ENCODE measurements around the gene PGM2L1. TPM values are rescaled to one million over a fixed set of nuclear protein-coding genes. Genes with fewer than 3 reads are reported as not detected.
"Not testable (repeated sequence)": the region's sequence is repeated elsewhere in the genome, so short reads cannot be mapped to it uniquely, and the experiment has no call there.

PGM2L1 gene
- polyA plus RNA-seq, 4 donors = 0.45 to 3.1 (median 1.2) TPM

DNA sequence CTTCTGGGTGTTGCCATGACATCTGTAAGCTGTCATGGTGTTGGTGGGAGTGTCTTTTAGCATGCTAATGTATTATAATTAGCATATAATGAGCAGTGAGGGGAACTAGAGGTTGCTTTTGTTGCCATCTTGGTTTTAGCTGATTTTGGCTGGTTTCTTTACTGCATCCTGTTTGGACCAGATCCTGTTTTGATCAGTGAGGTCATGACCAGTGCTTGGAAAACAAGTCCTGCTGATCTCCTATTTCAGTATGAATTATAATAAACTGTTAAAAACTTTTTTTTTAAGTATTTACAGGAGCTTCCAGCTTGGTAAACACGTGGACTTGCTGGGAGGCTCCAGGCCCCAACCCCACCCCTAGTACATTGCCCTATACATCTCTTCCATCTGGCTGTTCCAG, 56.3 kb downstream of the PGM2L1 start:
- FAIRE-seq (no peak), DNase-seq (no peak)
- Histone ChIP-seq H3K27ac (ENCODE audit: low read depth in 1 of 3, low read length in 2 of 3) (no peak overlapping the region), H3K36me3 (ENCODE audit: control insufficient read depth in 3 of 3, insufficient read depth in 2 of 3, low read depth in 1 of 3, low read length in 3 of 3) (no peaks in the 10 kb centered on the region), H3K4me3 (ENCODE audit: low read depth in 1 of 3, low read length in 3 of 3) (no peak overlapping the region), H3K27me3 (ENCODE audit: control insufficient read depth in 3 of 3, insufficient read depth in 3 of 3, low read length in 3 of 3) (no peaks in the 10 kb centered on the region), H3K9me3 (ENCODE audit: control insufficient read depth in 2 of 2, insufficient read depth in 1 of 2, low read depth in 1 of 2, low read length in 1 of 2) (no peaks in the 10 kb centered on the region), H3K4me1 (ENCODE audit: control insufficient read depth in 3 of 3, insufficient read depth in 2 of 3, low read depth in 1 of 3, low read length in 2 of 3) (peaks cover 0 to 7% (median 2%) of the 10 kb centered on the region in 3 donors)
- WGBS, 3 donors = 37 to 48% (median 45%) methylated on average over 1 of the region's 1 CpG

DNA sequence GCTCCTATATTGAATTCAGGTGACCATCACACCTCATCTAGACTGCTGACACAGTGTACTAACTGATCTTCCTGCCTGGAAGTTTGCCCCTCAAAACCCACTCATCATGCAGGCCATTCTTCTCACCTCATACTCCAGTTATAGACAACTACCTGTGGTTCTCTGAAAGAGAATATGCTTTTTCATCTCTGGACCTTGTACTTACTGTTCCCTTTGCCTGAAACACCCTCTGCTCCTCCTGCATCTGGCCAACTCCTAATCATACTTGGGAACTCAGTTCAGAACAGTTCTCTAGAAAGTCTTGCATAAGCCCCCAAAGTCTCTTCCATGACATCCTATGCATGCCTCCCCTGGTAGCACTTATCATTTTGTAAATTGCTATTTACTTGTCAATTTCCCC, 58.6 kb downstream of the PGM2L1 start:
- H3K9me3 ChIP-seq (ENCODE audit: control insufficient read depth in 2 of 2, insufficient read depth in 1 of 2, low read depth in 1 of 2, low read length in 1 of 2) = no peaks in the 10 kb centered on the region
- H3K27ac ChIP-seq (ENCODE audit: low read depth in 1 of 3, low read length in 2 of 3) = no peak overlapping the region
- H3K27me3 ChIP-seq (ENCODE audit: control insufficient read depth in 3 of 3, insufficient read depth in 3 of 3, low read length in 3 of 3) = no peaks in the 10 kb centered on the region
- FAIRE-seq (no peak), DNase-seq (peak in 1 of 2 donors; percentile 29)
- H3K4me1 ChIP-seq (ENCODE audit: control insufficient read depth in 3 of 3, insufficient read depth in 2 of 3, low read depth in 1 of 3, low read length in 2 of 3) = peaks cover 0 to 7% (median 2%) of the 10 kb centered on the region in 3 donors
- no peak overlapping the region for H3K4me3 ChIP-seq (ENCODE audit: low read depth in 1 of 3, low read length in 3 of 3)
- no peaks in the 10 kb centered on the region for H3K36me3 ChIP-seq (ENCODE audit: control insufficient read depth in 3 of 3, insufficient read depth in 2 of 3, low read depth in 1 of 3, low read length in 3 of 3)

DNA sequence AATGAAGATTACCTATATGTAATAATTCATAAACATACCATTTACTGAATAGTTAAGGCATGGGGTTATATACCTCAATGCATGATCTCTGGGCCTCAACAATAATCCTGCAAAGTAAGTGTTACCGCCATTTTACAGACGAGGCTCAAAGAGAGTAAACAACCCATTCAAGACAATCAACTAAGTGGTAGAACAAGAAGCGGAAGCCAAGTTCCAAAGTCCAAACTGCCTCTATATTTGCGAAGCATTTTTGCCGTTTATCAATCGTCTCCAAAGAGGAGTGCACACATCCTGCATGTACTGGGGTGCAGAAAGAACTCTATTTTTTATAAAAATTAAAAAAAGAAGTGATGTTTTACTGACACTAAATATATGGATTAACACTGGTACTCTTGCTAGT, 59.3 kb downstream of the PGM2L1 start:
- H3K4me1 ChIP-seq (ENCODE audit: control insufficient read depth in 3 of 3, insufficient read depth in 2 of 3, low read depth in 1 of 3, low read length in 2 of 3) = peaks cover 0 to 7% (median 2%) of the 10 kb centered on the region in 3 donors
- no peaks in the 10 kb centered on the region for H3K9me3 ChIP-seq (ENCODE audit: control insufficient read depth in 2 of 2, insufficient read depth in 1 of 2, low read depth in 1 of 2, low read length in 1 of 2)
- no peak for FAIRE-seq
- H3K4me3 ChIP-seq (ENCODE audit: low read depth in 1 of 3, low read length in 3 of 3) = no peak overlapping the region
- peak; percentile 56 to 87 for DNase-seq
- no peaks in the 10 kb centered on the region for H3K36me3 ChIP-seq (ENCODE audit: control insufficient read depth in 3 of 3, insufficient read depth in 2 of 3, low read depth in 1 of 3, low read length in 3 of 3)
- WGBS, 3 donors = 15 to 54% (median 26%) methylated on average over 6 of the region's 6 CpGs
- no peak overlapping the region for H3K27ac ChIP-seq (ENCODE audit: low read depth in 1 of 3, low read length in 2 of 3)
- no peaks in the 10 kb centered on the region for H3K27me3 ChIP-seq (ENCODE audit: control insufficient read depth in 3 of 3, insufficient read depth in 3 of 3, low read length in 3 of 3)

DNA sequence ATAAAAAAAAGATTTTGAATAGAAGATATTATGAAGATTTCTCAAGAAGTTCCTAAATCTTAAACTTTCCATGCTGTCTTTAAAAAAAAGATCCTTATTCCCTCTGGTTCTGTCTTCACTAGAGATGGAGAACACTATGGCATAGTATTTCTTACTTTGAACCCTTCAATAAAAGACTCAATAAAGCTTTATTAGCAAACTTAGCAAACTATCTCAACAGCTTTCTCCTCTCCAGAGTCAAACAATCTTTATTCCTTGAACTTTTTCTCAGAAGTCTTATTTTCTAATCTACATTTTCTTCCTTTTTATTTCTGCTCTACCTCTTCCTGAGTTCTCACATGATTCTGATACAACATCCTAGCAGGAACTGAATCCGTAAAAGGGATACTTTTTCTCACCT, 65.0 kb downstream of the PGM2L1 start:
- no peak for FAIRE-seq
- Histone ChIP-seq H3K27me3 (ENCODE audit: control insufficient read depth in 3 of 3, insufficient read depth in 3 of 3, low read length in 3 of 3) (no peaks in the 10 kb centered on the region), H3K36me3 (ENCODE audit: control insufficient read depth in 3 of 3, insufficient read depth in 2 of 3, low read depth in 1 of 3, low read length in 3 of 3) (no peaks in the 10 kb centered on the region), H3K4me1 (ENCODE audit: control insufficient read depth in 3 of 3, insufficient read depth in 2 of 3, low read depth in 1 of 3, low read length in 2 of 3) (no peaks in the 10 kb centered on the region), H3K9me3 (ENCODE audit: control insufficient read depth in 2 of 2, insufficient read depth in 1 of 2, low read depth in 1 of 2, low read length in 1 of 2) (no peaks in the 10 kb centered on the region), H3K4me3 (ENCODE audit: low read depth in 1 of 3, low read length in 3 of 3) (no peak overlapping the region), H3K27ac (ENCODE audit: low read depth in 1 of 3, low read length in 2 of 3) (no peak overlapping the region)
- WGBS, 3 donors = 96 to 98% (median 97%) methylated on average over 1 of the region's 1 CpG
- no peak for DNase-seq

DNA sequence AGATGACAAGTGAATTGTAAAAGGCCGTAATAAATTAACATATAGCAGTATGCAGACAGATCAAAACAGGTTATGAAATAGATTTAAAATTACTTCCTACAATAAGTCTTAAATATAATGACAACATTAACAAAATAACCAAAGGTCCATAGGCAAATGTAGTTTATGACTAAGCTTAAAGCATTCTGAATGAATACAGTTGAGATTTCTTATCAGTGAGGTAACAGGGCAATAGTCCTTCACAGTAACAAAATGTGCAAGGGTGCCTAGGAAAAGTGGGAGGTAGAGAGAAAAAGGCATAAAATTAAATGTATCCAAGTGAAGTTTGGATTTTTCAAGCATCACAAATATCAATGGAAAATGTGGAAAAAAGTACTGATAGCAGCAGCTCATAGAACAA, 65.9 kb downstream of the PGM2L1 start:
- FAIRE-seq = no peak
- Histone ChIP-seq H3K4me1 (ENCODE audit: control insufficient read depth in 3 of 3, insufficient read depth in 2 of 3, low read depth in 1 of 3, low read length in 2 of 3) (no peaks in the 10 kb centered on the region), H3K36me3 (ENCODE audit: control insufficient read depth in 3 of 3, insufficient read depth in 2 of 3, low read depth in 1 of 3, low read length in 3 of 3) (no peaks in the 10 kb centered on the region), H3K27me3 (ENCODE audit: control insufficient read depth in 3 of 3, insufficient read depth in 3 of 3, low read length in 3 of 3) (no peaks in the 10 kb centered on the region), H3K27ac (ENCODE audit: low read depth in 1 of 3, low read length in 2 of 3) (no peak overlapping the region), H3K4me3 (ENCODE audit: low read depth in 1 of 3, low read length in 3 of 3) (no peak overlapping the region), H3K9me3 (ENCODE audit: control insufficient read depth in 2 of 2, insufficient read depth in 1 of 2, low read depth in 1 of 2, low read length in 1 of 2) (no peaks in the 10 kb centered on the region)
- DNase-seq = peak; percentile 44 to 64
- WGBS, 3 donors = 38 to 72% (median 56%) methylated on average over 1 of the region's 1 CpG

DNA sequence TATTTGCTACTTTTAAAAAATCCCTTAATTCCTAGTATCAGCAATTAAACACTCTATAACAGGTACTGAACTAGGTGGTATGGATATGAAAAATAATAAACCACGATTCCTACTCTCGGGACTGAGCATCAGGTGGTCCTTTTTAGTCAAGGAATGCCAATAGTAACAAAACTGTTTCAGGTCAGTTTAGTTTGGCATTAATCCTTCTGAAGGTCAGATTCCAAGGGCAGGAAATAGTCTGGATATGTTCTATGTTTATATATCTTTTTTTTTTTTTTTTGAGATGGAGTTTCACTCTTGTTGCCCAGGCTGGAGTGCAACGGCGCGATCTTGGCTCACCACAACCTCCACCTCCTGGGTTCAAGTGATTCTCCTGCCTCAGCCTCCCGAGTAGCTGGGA, 67.2 kb downstream of the PGM2L1 start:
- not testable (repeated sequence) for H3K36me3 ChIP-seq (ENCODE audit: control insufficient read depth in 3 of 3, insufficient read depth in 2 of 3, low read depth in 1 of 3, low read length in 3 of 3); H3K4me3 ChIP-seq (ENCODE audit: low read depth in 1 of 3, low read length in 3 of 3); H3K4me1 ChIP-seq (ENCODE audit: control insufficient read depth in 3 of 3, insufficient read depth in 2 of 3, low read depth in 1 of 3, low read length in 2 of 3); H3K9me3 ChIP-seq (ENCODE audit: control insufficient read depth in 2 of 2, insufficient read depth in 1 of 2, low read depth in 1 of 2, low read length in 1 of 2); H3K27ac ChIP-seq (ENCODE audit: low read depth in 1 of 3, low read length in 2 of 3); DNase-seq; FAIRE-seq; H3K27me3 ChIP-seq (ENCODE audit: control insufficient read depth in 3 of 3, insufficient read depth in 3 of 3, low read length in 3 of 3)
- 83 to 89% (median 85%) methylated on average over 3 to 6 of the region's 6 CpGs for WGBS, 3 donors

DNA sequence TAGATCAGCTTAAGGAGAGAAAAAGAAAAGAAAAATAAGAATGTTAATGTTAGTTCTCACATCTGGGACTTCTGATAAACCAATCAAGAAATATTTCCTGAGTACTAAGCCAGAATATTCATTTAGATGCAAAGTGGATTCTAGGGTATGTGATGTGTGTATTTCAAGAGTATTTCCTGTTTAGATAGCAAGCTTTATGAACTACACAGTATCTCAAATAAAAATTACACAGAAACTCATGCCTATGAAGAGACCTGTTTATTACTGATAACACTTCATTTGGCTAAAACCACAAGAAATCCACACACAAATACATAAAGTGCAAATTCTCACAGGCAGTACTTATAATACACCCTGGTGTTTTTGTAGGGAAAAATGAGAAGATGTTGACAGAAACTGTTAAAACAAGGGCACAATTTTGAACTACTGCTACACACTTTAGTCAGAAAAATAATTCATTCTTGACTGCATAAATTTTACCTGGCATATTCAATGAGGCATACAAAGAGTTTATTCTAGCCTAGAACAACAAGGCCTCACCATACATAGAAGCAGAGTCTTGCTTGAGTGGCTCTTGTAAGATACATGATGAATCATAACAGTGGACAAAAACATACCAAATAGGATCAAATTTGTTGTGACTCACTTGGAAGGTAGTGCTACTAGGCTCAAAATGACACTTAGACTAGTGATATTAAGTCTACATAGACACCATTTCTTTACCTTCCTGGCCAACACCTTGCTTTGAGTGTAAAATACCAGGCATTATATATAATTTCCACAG, 68.0 kb downstream of the PGM2L1 start:
- H3K27me3 ChIP-seq (ENCODE audit: control insufficient read depth in 3 of 3, insufficient read depth in 3 of 3, low read length in 3 of 3) = no peaks in the 10 kb centered on the region
- no peak overlapping the region for H3K27ac ChIP-seq (ENCODE audit: low read depth in 1 of 3, low read length in 2 of 3)
- no peaks in the 10 kb centered on the region for H3K36me3 ChIP-seq (ENCODE audit: control insufficient read depth in 3 of 3, insufficient read depth in 2 of 3, low read depth in 1 of 3, low read length in 3 of 3)
- no peak for FAIRE-seq
- H3K4me3 ChIP-seq (ENCODE audit: low read depth in 1 of 3, low read length in 3 of 3) = no peak overlapping the region
- H3K9me3 ChIP-seq (ENCODE audit: control insufficient read depth in 2 of 2, insufficient read depth in 1 of 2, low read depth in 1 of 2, low read length in 1 of 2) = no peaks in the 10 kb centered on the region
- no peak for DNase-seq
- H3K4me1 ChIP-seq (ENCODE audit: control insufficient read depth in 3 of 3, insufficient read depth in 2 of 3, low read depth in 1 of 3, low read length in 2 of 3) = peaks cover 0 to 9% (median 6%) of the 10 kb centered on the region in 3 donors

DNA sequence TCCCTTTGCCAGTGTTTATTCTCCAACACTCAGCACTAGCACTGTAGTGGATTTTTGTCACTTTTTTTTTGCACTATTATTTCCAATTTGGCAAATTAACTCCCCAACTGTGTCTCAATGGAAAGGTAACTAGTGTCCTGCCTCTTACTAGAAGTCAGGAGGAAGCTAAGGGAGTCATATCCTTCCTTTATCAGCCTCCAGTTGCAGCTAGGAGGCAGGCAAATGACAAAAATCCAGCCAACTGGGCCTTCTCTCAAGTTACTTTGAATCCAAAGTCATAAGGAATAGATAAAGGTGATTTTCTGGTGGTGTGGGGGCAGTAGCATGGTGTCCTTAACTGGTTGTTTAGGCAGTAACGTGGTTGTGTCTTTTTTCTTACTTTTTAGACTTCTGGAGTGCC, 71.2 kb downstream of the PGM2L1 start:
- DNase-seq (no peak), FAIRE-seq (no peak)
- Histone ChIP-seq H3K27me3 (ENCODE audit: control insufficient read depth in 3 of 3, insufficient read depth in 3 of 3, low read length in 3 of 3) (no peaks in the 10 kb centered on the region), H3K9me3 (ENCODE audit: control insufficient read depth in 2 of 2, insufficient read depth in 1 of 2, low read depth in 1 of 2, low read length in 1 of 2) (no peaks in the 10 kb centered on the region), H3K36me3 (ENCODE audit: control insufficient read depth in 3 of 3, insufficient read depth in 2 of 3, low read depth in 1 of 3, low read length in 3 of 3) (no peaks in the 10 kb centered on the region), H3K4me1 (ENCODE audit: control insufficient read depth in 3 of 3, insufficient read depth in 2 of 3, low read depth in 1 of 3, low read length in 2 of 3) (peaks cover 0 to 9% (median 6%) of the 10 kb centered on the region in 3 donors), H3K4me3 (ENCODE audit: low read depth in 1 of 3, low read length in 3 of 3) (no peak overlapping the region), H3K27ac (ENCODE audit: low read depth in 1 of 3, low read length in 2 of 3) (no peak overlapping the region)
- 73 to 84% (median 77%) methylated on average over 1 of the region's 1 CpG for WGBS, 3 donors

DNA sequence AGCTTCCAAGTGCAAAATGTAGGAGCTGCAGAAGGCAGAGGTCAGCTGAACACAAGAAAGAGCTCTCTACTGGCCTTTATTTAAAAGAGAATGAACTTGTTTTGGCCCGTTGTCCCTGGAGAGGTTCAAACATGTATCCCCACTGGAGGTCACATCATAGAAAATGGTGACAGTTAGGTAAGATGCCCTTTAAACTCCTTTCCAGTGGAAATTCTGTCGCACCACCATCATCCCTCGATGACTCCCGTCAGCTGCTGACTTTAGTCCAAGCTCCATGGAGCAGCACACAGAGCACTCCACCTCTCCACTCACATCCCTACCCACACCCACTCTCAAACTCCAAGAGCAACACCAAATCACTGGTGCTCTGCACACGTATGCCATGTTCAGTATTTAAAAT, 71.6 kb downstream of the PGM2L1 start:
- Histone ChIP-seq H3K36me3 (ENCODE audit: control insufficient read depth in 3 of 3, insufficient read depth in 2 of 3, low read depth in 1 of 3, low read length in 3 of 3) (no peaks in the 10 kb centered on the region), H3K27me3 (ENCODE audit: control insufficient read depth in 3 of 3, insufficient read depth in 3 of 3, low read length in 3 of 3) (no peaks in the 10 kb centered on the region), H3K4me3 (ENCODE audit: low read depth in 1 of 3, low read length in 3 of 3) (no peak overlapping the region), H3K27ac (ENCODE audit: low read depth in 1 of 3, low read length in 2 of 3) (no peak overlapping the region), H3K4me1 (ENCODE audit: control insufficient read depth in 3 of 3, insufficient read depth in 2 of 3, low read depth in 1 of 3, low read length in 2 of 3) (peaks cover 0 to 9% (median 6%) of the 10 kb centered on the region in 3 donors), H3K9me3 (ENCODE audit: control insufficient read depth in 2 of 2, insufficient read depth in 1 of 2, low read depth in 1 of 2, low read length in 1 of 2) (no peaks in the 10 kb centered on the region)
- FAIRE-seq (no peak), DNase-seq (no peak)
- WGBS, 3 donors = 74 to 90% (median 88%) methylated on average over 5 of the region's 5 CpGs
